HCT116 (cell line): ENCODE measurements around the gene ELOF1. TPM values are rescaled to one million over a fixed set of nuclear protein-coding genes. Genes with fewer than 3 reads are reported as not detected.
A peak's percentile ranks its signal among the peaks of the same experiment; 100 is the strongest.

ENCODE experiments used
- ATAC-seq: fragments of 200-7000 bp; cut with Tn5 transposase; 2 replicates; pipeline ENCODE4 v1.9.1; 2020; ENCODE audit warnings: mild to moderate bottlenecking, moderate library complexity
- BruUV-seq: library from RNA; stranded (reverse); fragments of 400-500 nt; replicated peaks from 2 replicates; lab custom pipeline; 2021; lab: Mats Ljungman, UMichigan
- CTCF ChIA-PET: fragments of 300-600 bp; sonication (Branson Sonifier 250); formaldehyde crosslinking; loops from one replicate; lab custom pipeline; 2021; ENCODE audit warnings: antibody characterized with exemption; lab: Charles Lee
- POLR2A ChIA-PET: fragments of 300-600, 350-600 bp; sonication (Branson Sonifier 250); formaldehyde crosslinking; loops from one replicate; lab custom pipeline; 2021; ENCODE audit warnings: antibody characterized with exemption; lab: Charles Lee
- RAD21 ChIA-PET, 2 experiments: fragments of 300-600 bp; sonication (Branson Sonifier 250); formaldehyde crosslinking; loops; one replicate each; lab custom pipeline; 2023; ENCODE audit warnings: low total read pairs in 2 of 2; ENCODE audit not compliant: uncharacterized antibody in 2 of 2, unreplicated experiment in 2 of 2, low non-redundant PET in 1 of 2; lab: Charles Lee
- DNase-seq: peaks from one replicate; pipeline ENCODE4 v3.0.0-alpha.2; 2010; ENCODE audit warnings: low read depth, low spot score
- H2AFZ ChIP-seq: fragments of 200-600 bp; shearing (Covaris generic), sonication (generic); 2 replicates; pipeline ENCODE4 v1.6.1; 2017; ENCODE audit warnings: low read depth, mixed run types, mixed read lengths, antibody characterized with exemption, low read length; ENCODE audit not compliant: poor library complexity, severe bottlenecking
- H3K27ac ChIP-seq: 2 replicates; pipeline ENCODE4 v1.5.1; 2012; ENCODE audit warnings: low read depth, low read length
- H3K27me3 ChIP-seq: fragments of 200-600 bp; sonication (generic); 2 replicates; pipeline ENCODE4 v1.6.1; 2016; ENCODE audit warnings: mixed run types, low read length, mixed read lengths; ENCODE audit not compliant: insufficient read depth
- H3K36me3 ChIP-seq, 2 experiments: fragments of 200-500 bp in 1 of 2; fragments of 200-600 bp in 1 of 2; sonication (Bioruptor generic) in 1 of 2; sonication (generic) in 1 of 2; 2 replicates each; pipeline versions ENCODE4 v1.5.1 to v1.6.1; 2014 to 2016; ENCODE audit warnings: low read length in 2 of 2, inconsistent platforms in 1 of 2, mixed read lengths in 1 of 2, mixed run types in 1 of 2; ENCODE audit not compliant: insufficient read depth in 2 of 2, control insufficient read depth in 1 of 2
- H3K4me1 ChIP-seq, 2 experiments: fragments of 200-600 bp in 1 of 2; sonication (generic) in 1 of 2; 2 replicates each; pipeline versions ENCODE4 v1.5.1 to v1.6.1; 2012 to 2017; ENCODE audit warnings: low read length in 2 of 2, inconsistent platforms in 1 of 2, mild to moderate bottlenecking in 1 of 2, mixed read lengths in 1 of 2, mixed run types in 1 of 2, moderate library complexity in 1 of 2; ENCODE audit not compliant: insufficient read depth in 2 of 2, control insufficient read depth in 1 of 2
- H3K4me2 ChIP-seq: fragments of 200-600 bp; sonication (generic); 2 replicates; pipeline ENCODE4 v1.6.1; 2017; ENCODE audit warnings: mixed run types, low read length, mixed read lengths
- H3K4me3 ChIP-seq, 2 experiments: fragments of 200-600 bp in 1 of 2; sonication (generic) in 1 of 2; replicated peaks in 1 of 2; 2 replicates each; pipeline ENCODE4 v1.5.1; 2011 to 2016; ENCODE audit warnings: low read length in 2 of 2, control low read depth in 1 of 2, low read depth in 1 of 2, mild to moderate bottlenecking in 1 of 2, mixed read lengths in 1 of 2, mixed run types in 1 of 2
- H3K79me2 ChIP-seq: fragments of 200-600 bp; sonication (generic); 2 replicates; pipeline ENCODE4 v1.6.1; 2017; ENCODE audit warnings: mild to moderate bottlenecking, mixed run types, low read length, moderate library complexity, mixed read lengths; ENCODE audit not compliant: insufficient read depth
- H3K9ac ChIP-seq: fragments of 200-600 bp; sonication (generic); 2 replicates; pipeline ENCODE4 v1.6.1; 2016; ENCODE audit warnings: low read length, mixed read lengths
- H3K9me2 ChIP-seq: fragments of 200-600 bp; sonication (generic), shearing (Covaris generic); 2 replicates; pipeline ENCODE4 v1.6.1; 2017; ENCODE audit warnings: mixed run types, mild to moderate bottlenecking, moderate library complexity; ENCODE audit not compliant: insufficient read depth
- H3K9me3 ChIP-seq, 2 experiments: fragments of 200-500 bp in 1 of 2; fragments of 200-600 bp in 1 of 2; sonication (Bioruptor generic) in 1 of 2; sonication (generic) in 1 of 2; 2 replicates each; pipeline ENCODE4 v1.6.1; 2014 to 2017; ENCODE audit warnings: low read length in 2 of 2, mixed read lengths in 2 of 2, inconsistent platforms in 1 of 2, low read depth in 1 of 2, mild to moderate bottlenecking in 1 of 2, mixed run types in 1 of 2, moderate library complexity in 1 of 2; ENCODE audit not compliant: control insufficient read depth in 1 of 2, insufficient read depth in 1 of 2
- H4K20me1 ChIP-seq: fragments of 200-600 bp; sonication (generic), shearing (Covaris generic); 2 replicates; pipeline ENCODE4 v1.6.1; 2017; ENCODE audit warnings: mixed run types, mild to moderate bottlenecking, moderate library complexity; ENCODE audit not compliant: insufficient read depth
- CBX3 ChIP-seq: IDR thresholded peaks from 2 replicates; pipeline ENCODE4 v1.6.1; 2012; ENCODE audit warnings: low read depth
- CTCF ChIP-seq, 3 experiments: fragments of 200-600 bp in 1 of 3; sonication (generic) in 1 of 3; IDR thresholded peaks in 2 of 3; conservative IDR thresholded peaks in 1 of 3; 2 replicates each; pipeline ENCODE4 v1.5.1; 2012 to 2017; ENCODE audit warnings: low read depth in 2 of 3, low read length in 2 of 3, antibody characterized with exemption in 1 of 3, borderline replicate concordance in 1 of 3, control low read depth in 1 of 3, mild to moderate bottlenecking in 1 of 3, mixed read lengths in 1 of 3, mixed run types in 1 of 3, moderate library complexity in 1 of 3; ENCODE audit not compliant: insufficient read depth in 1 of 3
- EZH2phosphoT487 ChIP-seq: fragments of 200-600 bp; IDR thresholded peaks from 2 replicates; pipeline ENCODE4 v1.6.1; 2018; ENCODE audit warnings: antibody characterized with exemption, borderline replicate concordance
- FOSL1 ChIP-seq: IDR thresholded peaks from 2 replicates; pipeline ENCODE4 v1.6.1; 2012; ENCODE audit warnings: low read depth
- POLR2A ChIP-seq: IDR thresholded peaks from 2 replicates; pipeline ENCODE4 v1.7.0; 2011; ENCODE audit warnings: borderline replicate concordance; ENCODE audit not compliant: insufficient read depth, insufficient read length; ENCODE audit errors: extremely low read depth
- POLR2AphosphoS5 ChIP-seq: IDR thresholded peaks from 2 replicates; pipeline ENCODE4 v1.6.1; 2011; ENCODE audit warnings: mild to moderate bottlenecking, low read depth, low read length, moderate library complexity
- REST ChIP-seq: IDR thresholded peaks from 2 replicates; pipeline ENCODE4 v1.6.1; 2012; ENCODE audit warnings: low read depth
- SP1 ChIP-seq: IDR thresholded peaks from 2 replicates; pipeline ENCODE4 v1.6.1; 2012; ENCODE audit warnings: low read depth
- SRF ChIP-seq: IDR thresholded peaks from 2 replicates; pipeline ENCODE4 v1.6.1; 2012; ENCODE audit warnings: low read depth
- TCF7L2 ChIP-seq: IDR thresholded peaks from 2 replicates; pipeline ENCODE4 v1.7.0; 2011; ENCODE audit warnings: borderline replicate concordance, inconsistent platforms; ENCODE audit not compliant: insufficient read depth, insufficient read length; ENCODE audit errors: extremely low read depth
- ZBTB33 ChIP-seq: IDR thresholded peaks from 2 replicates; pipeline ENCODE4 v1.6.1; 2011; ENCODE audit warnings: mild to moderate bottlenecking, low read length, moderate library complexity; ENCODE audit not compliant: insufficient replicate concordance; ENCODE audit errors: extremely low read depth
- ZFX ChIP-seq: fragments of 450-650 bp; IDR thresholded peaks from 2 replicates; pipeline ENCODE4 v1.6.1; 2017
- intact Hi-C: fragments of 100-400 bp; cut with micrococcal nuclease; formaldehyde crosslinking; loops from 2 replicates; pipeline ENCODE4 v1.10.0; 2022
- total RNA-seq: library from RNA; stranded (reverse); gene quantifications from one replicate; pipeline ENCODE4 v1.2.1, GENCODE V29; 2021; ENCODE audit not compliant: unreplicated experiment

The ELOF1 gene
- total RNA-seq, 1 experiment from 2014 or later, result 74.5 TPM

GRCh38 chr19:11597202-11598102 lies 38.4 kb upstream of the ELOF1 start, which contains the start of gene ZNF627:
ZNF627 (plus strand) TSS chr19:11597483; CDS start chr19:11597628, 145 bp downstream.
- H3K27ac ChIP-seq, result peak within 1 kb of the TSS; percentile 89
- no peak within 1 kb of the TSS for H2AFZ ChIP-seq
- ATAC-seq, result peak; percentile 99
- H3K36me3 ChIP-seq, result peaks cover 0 to 5% of the 10 kb centered on the region in 2 experiments; a peak in 2 of 4 replicates
- peaks cover 46% of the 10 kb centered on the region for H3K79me2 ChIP-seq
- H3K4me3 ChIP-seq, result peak within 1 kb of the TSS; percentile 93 to 95
- ChIA-PET POLR2A (no interaction called here), CTCF (no interaction called here), RAD21 (no interaction called here)
- peak within 1 kb of the TSS; percentile 90 for H3K4me2 ChIP-seq
- H3K9me3 ChIP-seq, result peaks cover 0 to 3% of the 10 kb centered on the region in 2 experiments; a peak in 1 of 4 replicates
- DNase-seq, result peak; percentile 96
- H4K20me1 ChIP-seq, result no peaks in the 10 kb centered on the region
- H3K27me3 ChIP-seq, result no peaks in the 10 kb centered on the region
- H3K4me1 ChIP-seq, result peaks cover 3 to 13% of the 10 kb centered on the region in 2 experiments; a peak in 2 of 4 replicates
- no TSS peak for BruUV-seq
- TF ChIP-seq SRF, result no peak
- no peak for TF ChIP-seq EZH2phosphoT487
- TF ChIP-seq POLR2A, result peak; percentile 93
- TF ChIP-seq REST, result no peak
- no peak for TF ChIP-seq CBX3
- peak; percentile 68 for TF ChIP-seq TCF7L2
- TF ChIP-seq POLR2AphosphoS5, result peak; percentile 95
- peak; percentile 86 for TF ChIP-seq ZFX
- TF ChIP-seq ZBTB33, result no peak
- TF ChIP-seq CTCF (IDR thresholded peaks at IDR 0.05 in 2 of 3, conservative IDR thresholded peaks at IDR 0.05 in 1 of 3; ENCODE audit: borderline replicate concordance in 1 of 3, insufficient read depth in 1 of 3, low read depth in 2 of 3, low read length in 2 of 3), result no peak
- no peak for TF ChIP-seq FOSL1
- TF ChIP-seq SP1, result peak; percentile 51; the same call in 1 of the 2 replicates
- H3K9me2 ChIP-seq, result no peaks in the 10 kb centered on the region
- peak within 1 kb of the TSS; percentile 91 for H3K9ac ChIP-seq
- intact Hi-C loops, result no loop called here
